Omental fat pad (tissue), 4 donors: ENCODE data around the gene PDCD1LG2. TPM values are rescaled to one million over a fixed set of nuclear protein-coding genes. Genes with fewer than 3 reads are reported as not detected.

Experiments used
- ATAC-seq: fragments of 150-250 bp; one replicate; pipeline ENCODE4 v1.9.1; 2016; ENCODE audit warnings: mild to moderate bottlenecking, moderate library complexity; ENCODE audit not compliant: low FRiP score
- DNase-seq: peaks from one replicate; pipeline ENCODE4 v3.0.0-alpha.2; 2019; ENCODE audit warnings: low spot score
- total RNA-seq, 4 donors: library from RNA; depleted of rRNA; stranded (reverse); fragments of >200 nt; gene quantifications; one replicate each; pipeline ENCODE4 v1.1.0, GENCODE V29; 2016
- TF ChIP-seq, protein P1 (sequence below), 3 donors: fragments of 450-650 bp; IDR thresholded peaks; one replicate each; pipeline ENCODE4 v1.5.1; 2016 to 2017; ENCODE audit warnings: antibody characterized with exemption in 3 of 3, mild to moderate bottlenecking in 3 of 3, moderate library complexity in 2 of 3

PDCD1LG2 gene
- total RNA-seq, 4 donors from 2014 or later: 3.5 to 10.7 (median 3.8) TPM

GRCh38 chr9:5561828-5562488 is 51.6 kb downstream of the PDCD1LG2 start:
- TF ChIP-seq, protein P1, sequence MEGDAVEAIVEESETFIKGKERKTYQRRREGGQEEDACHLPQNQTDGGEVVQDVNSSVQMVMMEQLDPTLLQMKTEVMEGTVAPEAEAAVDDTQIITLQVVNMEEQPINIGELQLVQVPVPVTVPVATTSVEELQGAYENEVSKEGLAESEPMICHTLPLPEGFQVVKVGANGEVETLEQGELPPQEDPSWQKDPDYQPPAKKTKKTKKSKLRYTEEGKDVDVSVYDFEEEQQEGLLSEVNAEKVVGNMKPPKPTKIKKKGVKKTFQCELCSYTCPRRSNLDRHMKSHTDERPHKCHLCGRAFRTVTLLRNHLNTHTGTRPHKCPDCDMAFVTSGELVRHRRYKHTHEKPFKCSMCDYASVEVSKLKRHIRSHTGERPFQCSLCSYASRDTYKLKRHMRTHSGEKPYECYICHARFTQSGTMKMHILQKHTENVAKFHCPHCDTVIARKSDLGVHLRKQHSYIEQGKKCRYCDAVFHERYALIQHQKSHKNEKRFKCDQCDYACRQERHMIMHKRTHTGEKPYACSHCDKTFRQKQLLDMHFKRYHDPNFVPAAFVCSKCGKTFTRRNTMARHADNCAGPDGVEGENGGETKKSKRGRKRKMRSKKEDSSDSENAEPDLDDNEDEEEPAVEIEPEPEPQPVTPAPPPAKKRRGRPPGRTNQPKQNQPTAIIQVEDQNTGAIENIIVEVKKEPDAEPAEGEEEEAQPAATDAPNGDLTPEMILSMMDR (IDR thresholded peaks at IDR 0.05): no peak
- ATAC-seq (no peak), DNase-seq (no peak)

DNA sequence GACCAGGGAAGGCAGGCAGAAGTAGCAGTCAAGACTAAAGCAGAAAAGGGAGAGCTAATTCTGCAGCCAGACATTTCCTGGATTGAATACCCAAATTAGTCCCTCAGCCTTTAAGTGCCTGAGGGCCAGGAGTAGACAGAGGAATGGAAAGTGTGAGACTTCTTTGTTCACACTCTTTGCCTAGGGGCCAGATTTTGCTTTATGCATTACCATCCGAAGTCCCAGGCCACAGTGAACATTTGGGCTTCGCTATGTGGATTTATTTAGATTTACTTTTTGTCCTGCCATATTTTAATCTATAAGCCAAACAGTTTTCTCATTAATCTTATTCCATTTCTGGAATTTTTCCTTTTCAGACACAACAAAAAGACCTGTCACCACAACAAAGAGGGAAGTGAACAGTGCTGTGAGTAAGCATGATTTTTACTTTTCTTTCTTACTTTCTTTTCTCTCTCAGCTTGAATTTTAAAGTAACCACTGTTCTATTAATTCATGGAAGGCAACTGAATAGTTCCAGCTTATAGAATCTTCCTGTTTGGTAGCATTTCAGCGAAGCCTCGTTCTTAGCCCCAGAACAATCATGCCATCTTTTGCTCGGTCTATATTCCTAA is 52.6 kb downstream of the PDCD1LG2 start:
- ATAC-seq (no peak), DNase-seq (no peak)
- TF ChIP-seq, protein P1 (IDR thresholded peaks at IDR 0.05): no peak

DNA sequence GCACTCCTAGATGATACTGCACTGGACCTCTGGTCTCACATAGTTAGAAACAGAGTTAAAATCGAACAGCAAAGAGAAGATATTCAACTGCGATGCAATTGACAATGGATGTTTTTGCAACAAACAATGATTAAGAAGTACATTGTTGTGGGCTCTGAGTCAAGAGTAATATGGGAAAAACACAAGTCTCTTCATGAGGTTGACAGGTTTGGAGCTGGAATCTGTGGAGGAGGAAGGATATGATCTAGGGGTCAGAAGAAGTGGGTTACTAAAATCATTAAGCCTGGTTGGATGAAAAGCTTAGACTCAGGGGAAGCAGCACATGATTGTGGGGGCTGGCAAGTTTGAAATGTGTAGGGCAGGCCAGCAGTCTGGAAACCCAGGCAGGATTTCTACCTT is 53.1 kb downstream of the PDCD1LG2 start:
- DNase-seq (no peak), ATAC-seq (no peak)
- TF ChIP-seq, protein P1 (IDR thresholded peaks at IDR 0.05): no peak

DNA sequence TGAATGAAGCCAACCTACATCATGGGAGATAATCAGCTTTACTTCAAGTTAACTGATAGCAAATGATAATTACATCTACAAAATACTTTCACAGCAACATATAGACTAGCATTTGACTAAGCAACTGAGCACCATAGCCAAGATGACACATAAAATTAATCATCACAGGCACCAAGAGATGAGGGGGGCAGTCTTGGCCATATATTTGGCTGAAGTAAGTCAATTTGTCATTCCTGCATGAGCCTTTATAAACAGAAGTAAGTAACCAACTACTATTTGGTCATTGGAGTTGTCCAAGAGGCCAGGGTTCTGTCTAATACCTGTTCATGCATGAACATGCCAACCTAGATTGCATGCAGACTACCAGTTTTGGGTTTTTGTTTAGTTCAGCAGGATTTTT is 53.6 kb downstream of the PDCD1LG2 start:
- no peak for ATAC-seq
- TF ChIP-seq, protein P1 (IDR thresholded peaks at IDR 0.05): no peak
- DNase-seq: no peak

DNA sequence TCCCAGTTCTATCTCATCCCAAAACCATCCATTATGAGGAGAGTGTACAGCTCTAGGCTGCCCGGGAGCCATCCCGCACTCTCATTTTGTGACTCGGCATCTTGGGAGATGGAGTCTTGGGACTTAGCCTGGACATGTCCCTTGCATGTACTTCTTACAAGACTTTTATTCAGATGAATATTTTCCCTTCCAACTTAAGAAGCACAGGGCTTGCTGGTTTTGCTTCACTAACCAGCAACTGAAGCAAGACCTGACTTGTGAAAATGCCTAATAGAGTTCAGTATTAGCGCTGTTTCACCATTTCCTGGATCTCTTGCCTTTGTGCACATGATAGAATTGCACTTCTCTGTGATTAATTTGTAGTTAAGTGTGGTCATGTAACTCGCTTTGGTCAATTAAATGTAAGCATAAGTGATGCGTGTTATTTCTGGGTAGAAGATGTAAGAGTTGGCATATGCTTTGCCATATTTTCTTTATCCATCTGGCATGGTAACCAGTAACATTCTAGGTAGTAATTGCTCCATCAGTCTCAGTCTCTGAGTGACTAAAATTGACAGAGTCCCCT is 55.8 kb downstream of the PDCD1LG2 start:
- ATAC-seq: no peak

DNA sequence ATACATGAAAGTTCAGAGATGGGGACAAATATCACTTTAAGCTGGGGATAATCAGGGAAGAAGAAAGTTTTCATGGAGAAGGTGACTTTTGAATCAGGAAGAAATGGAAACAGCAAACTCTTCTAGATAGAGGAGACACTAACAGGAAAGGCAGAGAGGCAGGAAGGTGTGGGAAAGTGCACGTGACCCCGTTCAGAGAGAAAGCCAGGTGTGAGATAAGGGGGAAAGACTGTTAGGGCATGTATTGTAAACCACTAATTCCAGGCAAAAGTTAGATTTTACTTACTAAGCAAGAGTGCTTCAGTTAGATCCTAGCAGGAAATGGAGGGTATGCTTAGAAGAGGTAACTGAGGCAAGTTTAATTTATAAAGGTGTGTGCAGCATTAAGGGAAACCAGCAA is 58.5 kb downstream of the PDCD1LG2 start:
- no peak for DNase-seq
- TF ChIP-seq, protein P1 (IDR thresholded peaks at IDR 0.05): no peak
- no peak for ATAC-seq

More for the DNA sequence above, 55.8 kb downstream of the PDCD1LG2 start:
- TF ChIP-seq, protein P1 (IDR thresholded peaks at IDR 0.05): no peak
- DNase-seq: no peak

- TF ChIP-seq, protein P1 (IDR thresholded peaks at IDR 0.05): no peak
- no peak for ATAC-seq
- no peak for DNase-seq
Measured at GRCh38 chr9:5569409-5569808, 59.1 kb downstream of the PDCD1LG2 start.
